Medulla oblongata (tissue), 1 donor: ENCODE data around the gene KMT5C.

Experiments used
- DNase-seq: peaks from one replicate; pipeline ENCODE4 v3.0.0-alpha.2; 2015; ENCODE audit errors: extremely low spot score

KMT5C gene

DNA sequence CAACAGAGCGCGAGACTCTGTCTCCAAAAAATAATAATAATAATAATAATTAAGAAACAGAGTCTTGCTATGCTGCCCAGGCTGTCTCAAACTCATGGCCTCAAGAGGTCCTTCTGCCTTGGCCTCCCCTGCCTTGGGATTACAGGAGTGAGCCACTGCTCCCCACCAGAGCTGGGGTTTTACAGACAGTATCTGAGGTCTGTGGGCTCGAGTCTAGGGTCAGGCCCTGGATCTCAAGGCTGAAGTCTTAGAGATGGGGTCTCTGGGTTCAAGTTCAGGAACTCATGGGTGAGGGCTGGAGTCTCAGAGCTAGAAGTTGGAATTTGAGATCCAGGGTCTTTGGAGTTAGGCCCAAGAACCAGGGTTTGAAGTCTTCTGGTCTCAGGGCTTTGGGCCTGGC lies 27.1 kb downstream of the KMT5C start:
- no peak for DNase-seq

GRCh38 chr19:55368106-55368505 lies 28.4 kb downstream of the KMT5C start:
- no peak for DNase-seq

GRCh38 chr19:55368701-55369563 lies 29.3 kb downstream of the KMT5C start:
- DNase-seq, result no peak

DNA sequence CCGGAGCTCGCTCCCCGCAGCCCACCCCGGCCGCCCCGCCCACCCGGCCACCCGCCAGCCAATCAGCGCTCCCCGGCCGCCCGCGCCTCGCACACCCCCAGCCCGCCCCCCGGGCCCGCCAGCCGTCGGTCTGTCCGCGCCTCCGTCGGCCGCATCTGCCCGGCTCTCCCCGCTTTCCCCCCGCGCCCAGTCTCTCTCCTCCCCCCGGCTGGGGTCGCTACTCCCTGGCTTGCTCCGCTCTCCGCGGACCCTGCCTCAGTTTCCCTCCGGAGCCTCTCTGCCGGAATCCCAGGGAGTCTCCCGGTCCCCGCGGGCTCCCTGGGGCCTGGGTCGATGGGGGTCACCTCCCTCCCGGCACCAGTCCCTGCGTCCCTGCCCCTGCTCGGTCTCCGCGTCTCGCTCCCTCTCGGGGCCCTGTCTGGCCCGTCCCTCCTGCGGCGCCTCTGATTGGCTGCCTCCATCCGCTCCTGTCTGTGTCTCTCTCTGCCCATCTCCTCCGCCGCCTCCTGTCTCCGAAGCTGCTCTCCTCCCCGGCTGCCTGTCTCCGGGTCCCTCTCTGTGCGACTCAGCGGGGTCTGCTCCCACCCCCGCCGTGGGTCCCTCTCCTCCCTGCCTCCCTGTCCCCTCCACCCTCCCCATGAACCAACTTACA lies 30.1 kb downstream of the KMT5C start:
- DNase-seq, result no peak

DNA sequence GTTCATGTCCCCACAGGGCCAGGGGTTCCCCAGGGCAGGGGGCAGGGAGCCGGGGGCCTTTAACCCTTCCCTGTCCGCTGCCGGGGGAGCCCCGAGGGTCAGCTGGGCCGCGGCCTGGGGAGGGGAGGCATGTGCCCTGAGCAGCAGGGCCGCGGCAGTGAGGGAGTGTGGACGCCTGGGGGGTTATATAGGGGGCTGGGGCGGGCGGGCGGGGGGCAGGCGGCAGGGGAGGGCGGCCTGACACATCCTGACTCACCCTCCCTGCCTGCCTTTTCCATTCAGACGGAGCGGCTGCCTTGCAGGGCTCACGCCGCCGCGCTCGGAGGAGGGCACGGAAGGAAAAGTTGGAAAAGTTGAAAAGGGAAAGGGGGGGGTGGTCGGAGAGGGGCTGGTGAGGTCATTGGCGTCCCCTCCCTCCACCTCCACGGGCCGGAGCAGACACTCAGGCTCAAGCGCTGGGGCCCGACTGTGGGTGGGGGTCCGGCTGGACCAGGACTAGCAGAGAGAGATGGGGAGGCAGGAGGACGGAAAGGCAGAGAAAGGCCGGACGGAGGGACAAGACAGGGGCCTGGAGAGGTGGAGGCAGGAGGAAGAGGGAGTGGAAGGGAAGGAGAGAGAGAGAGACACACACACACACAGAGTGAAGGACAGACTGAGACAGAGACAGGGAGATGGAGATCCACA lies 30.8 kb downstream of the KMT5C start, which contains the start of gene IL11:
IL11 (minus strand) TSS at position 159 of the 684 bp plus-strand sequence; CDS start at position 6, 153 bp downstream.
- no peak for DNase-seq

DNA sequence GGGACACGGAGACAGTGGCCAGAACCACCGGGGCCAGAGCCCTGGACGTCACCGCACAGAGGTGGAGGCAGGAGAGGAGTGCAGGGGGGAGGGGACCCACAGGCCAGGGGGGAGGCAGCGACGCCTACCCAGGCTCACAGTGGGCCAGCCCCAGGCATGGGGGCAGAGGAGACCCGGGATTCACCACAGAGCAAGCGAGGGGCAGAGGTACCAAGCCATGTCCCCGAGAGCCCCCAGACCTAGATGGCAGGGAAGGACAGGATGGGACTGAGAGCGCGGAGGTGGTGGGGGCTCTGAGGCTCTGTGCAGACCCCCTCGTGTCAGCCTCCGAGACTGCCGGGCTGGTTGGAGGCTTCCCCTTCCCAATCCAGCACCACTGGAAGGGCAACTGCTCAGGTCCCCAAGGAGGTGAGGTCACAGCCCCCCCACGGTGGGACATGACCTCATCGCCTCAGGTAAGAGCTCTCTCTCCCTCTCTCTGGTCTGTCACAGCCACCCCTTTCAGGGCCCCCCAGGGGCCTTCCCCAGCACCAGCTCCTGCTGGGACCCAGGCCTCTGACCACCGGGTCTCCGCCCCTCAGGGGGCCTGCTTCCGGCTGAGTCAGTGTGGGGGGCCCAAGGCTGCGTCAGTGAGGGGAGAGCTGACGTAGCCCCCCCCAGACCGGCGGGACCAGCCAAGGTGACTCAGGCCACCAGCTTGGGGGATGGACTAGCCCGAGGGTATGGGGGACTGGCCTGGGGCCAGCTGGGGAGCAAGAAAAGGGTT lies 32.8 kb downstream of the KMT5C start:
- DNase-seq, result no peak

DNA sequence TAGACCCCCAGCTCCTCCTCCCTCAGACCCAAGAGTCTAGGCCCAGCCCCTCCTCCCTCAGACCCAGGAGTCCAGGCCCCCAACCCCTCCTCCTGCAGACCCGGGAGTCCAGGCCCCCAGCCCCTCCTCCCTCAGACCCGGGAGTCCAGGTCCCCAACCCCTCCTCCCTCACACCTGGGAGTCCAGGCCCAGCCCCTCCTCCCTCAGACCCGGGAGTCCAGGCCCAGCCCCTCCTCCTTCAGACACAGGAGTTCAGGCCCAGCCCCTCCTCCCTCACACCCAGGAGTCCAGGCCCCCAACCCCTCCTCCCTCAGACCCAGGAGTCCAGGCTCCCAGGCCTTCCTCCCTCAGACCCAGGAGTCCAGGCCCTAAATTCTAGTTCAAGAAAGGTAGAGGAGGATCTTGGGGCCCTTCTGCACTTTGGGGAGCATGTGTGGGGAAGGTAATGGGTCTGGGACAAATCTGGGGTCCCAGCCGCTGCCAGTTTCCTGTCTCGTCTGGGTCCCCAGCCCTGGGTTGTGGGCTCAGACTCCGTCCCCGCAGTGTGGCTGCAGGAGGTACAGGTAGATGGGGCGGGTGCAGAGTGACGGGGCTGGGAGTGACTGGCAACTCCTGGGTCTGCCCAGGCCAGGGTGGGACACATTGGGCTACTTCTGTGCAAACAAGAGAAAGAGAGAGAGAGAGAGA lies 33.8 kb downstream of the KMT5C start:
- no peak for DNase-seq

DNA sequence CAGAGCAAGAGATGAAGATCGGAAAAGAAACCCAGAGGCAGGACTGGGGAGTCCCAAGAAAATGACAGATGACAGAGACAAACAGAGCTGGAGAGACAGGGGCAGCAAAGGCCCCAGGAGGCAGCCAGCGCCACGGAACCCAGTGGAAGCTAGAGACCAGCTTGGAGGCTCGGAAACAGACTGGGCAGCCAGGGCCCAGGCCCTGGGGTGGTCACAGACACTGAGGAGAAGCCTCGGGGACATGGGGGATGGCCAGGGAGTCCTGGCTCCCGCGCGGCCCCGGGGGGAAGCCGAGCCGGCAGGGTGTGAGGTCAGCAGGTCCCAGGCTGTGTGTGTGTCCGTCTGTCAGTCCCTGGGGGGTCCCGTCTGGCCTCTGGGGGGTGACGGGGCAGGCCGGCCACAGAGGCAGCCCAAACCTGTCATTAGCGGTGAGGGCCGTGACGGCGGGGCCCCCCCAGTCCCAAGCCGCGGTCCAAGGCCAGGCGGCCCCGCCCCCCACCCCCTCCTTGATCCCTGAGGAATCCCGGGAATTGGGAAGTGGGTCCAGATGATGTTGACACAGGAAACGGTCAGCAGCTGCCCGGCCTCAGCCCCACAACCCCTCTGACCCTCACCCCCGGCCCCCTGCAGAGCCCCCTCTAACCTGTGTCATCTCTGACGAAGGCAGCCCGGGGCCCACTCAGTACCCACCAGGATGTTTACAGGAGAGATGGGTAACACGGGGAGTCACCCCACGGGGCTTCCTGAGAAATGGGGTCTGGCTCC lies 34.5 kb downstream of the KMT5C start:
- DNase-seq, result no peak

- no peak for DNase-seq
These were observed 36.7 kb downstream of the KMT5C start, which contains the start of gene TMEM190 for GRCh38 chr19:55376241-55376933. Gene TMEM190 (plus strand): TSS chr19:55376826. CDS start chr19:55376854, 28 bp downstream.

DNA sequence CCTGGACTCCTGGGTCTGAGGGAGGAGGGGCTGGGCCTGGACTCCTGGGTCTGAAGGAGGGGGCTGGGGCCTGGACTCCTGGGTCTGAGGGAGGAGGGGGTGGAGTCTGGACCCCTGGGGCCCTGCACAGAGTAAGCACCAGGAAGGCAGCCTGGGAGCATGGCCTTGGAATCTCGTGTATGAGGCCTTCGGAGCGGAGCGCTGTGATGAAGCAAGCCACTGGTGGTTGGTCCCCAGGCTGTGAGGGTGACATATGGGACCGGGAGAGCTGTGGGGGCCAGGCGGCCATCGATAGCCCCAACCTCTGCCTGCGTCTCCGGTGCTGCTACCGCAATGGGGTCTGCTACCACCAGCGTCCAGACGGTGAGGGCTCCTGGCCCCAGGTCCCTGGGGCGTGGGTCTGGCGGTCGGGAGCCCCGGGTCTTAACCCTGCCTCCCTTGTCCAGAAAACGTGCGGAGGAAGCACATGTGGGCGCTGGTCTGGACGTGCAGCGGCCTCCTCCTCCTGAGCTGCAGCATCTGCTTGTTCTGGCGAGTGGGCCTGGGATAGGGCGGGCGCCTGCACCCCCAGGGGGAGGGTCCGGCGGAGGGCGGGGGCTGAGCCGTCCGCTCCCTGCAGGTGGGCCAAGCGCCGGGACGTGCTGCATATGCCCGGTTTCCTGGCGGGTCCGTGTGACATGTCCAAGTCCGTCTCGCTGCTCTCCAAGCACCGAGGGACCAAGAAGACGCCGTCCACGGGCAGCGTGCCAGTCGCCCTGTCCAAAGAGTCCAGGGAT lies 37.9 kb downstream of the KMT5C start:
- no peak for DNase-seq

GRCh38 chr19:55379174-55379573 lies 39.5 kb downstream of the KMT5C start:
- DNase-seq, result no peak

DNA sequence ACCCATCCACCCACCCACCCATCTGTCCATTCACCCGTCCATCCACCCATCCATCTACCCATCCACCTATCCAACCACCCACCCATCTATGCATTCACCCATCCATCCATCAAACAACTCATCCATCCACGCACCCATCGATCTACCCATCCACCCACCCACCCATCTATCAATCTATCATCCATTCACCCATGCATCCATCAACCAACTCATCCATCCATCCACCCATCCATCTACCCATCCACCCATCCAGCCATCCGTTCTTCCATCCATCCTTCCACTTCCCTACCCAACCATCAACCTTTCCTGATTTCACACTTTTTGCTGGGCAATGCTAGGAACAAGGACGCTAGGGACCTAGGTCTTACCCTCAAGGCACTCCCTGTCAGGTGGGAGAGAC lies 42.3 kb downstream of the KMT5C start:
- DNase-seq, result no peak

DNA sequence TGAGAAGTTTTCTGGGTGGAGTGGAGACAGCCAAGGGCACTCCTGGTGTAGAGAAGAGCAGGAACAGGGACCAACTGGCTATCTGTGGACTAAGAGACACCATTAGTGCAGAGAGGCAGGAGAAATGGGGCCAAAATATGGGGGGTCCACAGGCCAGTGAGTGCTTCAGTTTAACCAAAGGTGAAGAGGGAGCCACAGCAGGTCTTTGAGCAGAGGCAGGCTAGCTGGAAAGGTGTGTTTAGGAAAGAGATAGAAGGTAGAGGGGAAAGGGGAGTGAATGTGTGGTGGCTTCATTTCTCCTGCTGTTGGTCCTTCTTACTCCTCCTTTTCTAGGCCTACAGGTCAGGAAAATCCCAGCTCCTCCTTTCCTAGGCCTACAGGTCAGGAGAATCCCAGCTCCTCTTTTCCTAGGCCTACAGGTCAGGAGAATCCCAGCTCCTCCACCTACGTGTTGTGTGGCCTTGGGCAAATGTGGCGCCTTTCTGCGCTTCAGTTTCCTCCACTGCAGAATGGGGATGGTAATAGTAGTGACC lies 42.9 kb downstream of the KMT5C start:
- no peak for DNase-seq

GRCh38 chr19:55383279-55384130 lies 43.8 kb downstream of the KMT5C start:
- peak; percentile 39 for DNase-seq

DNA sequence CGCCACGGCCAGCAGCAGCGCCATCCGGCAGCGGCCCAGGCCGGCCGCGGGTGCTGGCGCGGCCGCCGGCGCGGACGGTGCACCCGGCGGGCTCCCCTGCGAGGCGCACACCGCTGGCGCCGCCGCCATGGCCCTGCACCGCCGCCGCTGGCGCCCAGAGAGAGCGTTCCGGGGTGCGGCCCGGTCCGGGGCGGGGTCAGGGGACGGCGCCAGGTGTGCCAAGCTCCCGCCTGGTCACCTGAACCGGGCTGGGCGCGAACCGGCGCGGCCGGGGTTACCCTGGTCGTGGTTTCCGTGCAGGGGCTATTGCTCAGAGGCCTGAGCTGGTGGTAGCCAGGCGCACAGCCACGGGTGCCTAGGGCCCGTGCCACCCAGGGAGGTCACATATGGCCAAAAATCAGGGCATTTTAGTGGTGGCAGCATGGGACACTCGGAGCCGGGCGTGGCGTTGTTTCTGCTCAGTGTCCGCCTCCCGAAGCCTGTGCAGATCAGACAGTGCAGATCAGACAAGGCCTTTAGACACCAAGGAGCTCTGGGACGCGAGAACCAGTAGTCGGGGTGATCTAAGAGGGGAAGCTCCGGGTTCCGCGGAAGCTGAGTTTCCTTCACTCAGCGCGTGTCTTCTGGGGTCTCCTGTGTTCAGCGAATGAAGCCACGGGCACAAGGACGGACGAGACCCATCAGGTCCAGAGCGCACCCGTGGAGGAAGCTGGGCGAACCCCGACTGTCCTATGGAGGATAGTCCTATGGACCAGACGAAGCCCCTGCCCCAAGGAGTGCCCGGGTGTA lies 44.6 kb downstream of the KMT5C start, which contains the start of gene TMEM238:
TMEM238 (minus strand) TSS at position 162 of the 789 bp plus-strand sequence; CDS start at position 129, 33 bp downstream.
- peak; percentile 19 for DNase-seq

- peak; percentile 98 for DNase-seq
These were observed 45.4 kb downstream of the KMT5C start for GRCh38 chr19:55384920-55385723.
